ENCODE measurements around the gene CITED1.
A peak's percentile ranks its signal among the peaks of the same experiment; 100 is the strongest.

Gene CITED1

GRCh38 chrX:72308209-72308565, 2.5 kb upstream of the CITED1 start:
- H3K79me2 ChIP-seq (ENCODE audit: insufficient read depth, low read length), result no peaks in the 10 kb centered on the region
- H3K9me2 ChIP-seq (replicated peaks; ENCODE audit: insufficient read depth, low read length), result no peaks in the 10 kb centered on the region
- no peak overlapping the region for H3K9ac ChIP-seq (ENCODE audit: low read length)
- no peaks in the 10 kb centered on the region for H3F3A ChIP-seq (ENCODE audit: insufficient read depth)
- H4K20me1 ChIP-seq (ENCODE audit: low read depth, low read length), result no peaks in the 10 kb centered on the region
- H3K36me3 ChIP-seq (ENCODE audit: low read length), result no peaks in the 10 kb centered on the region
- H2AFZ ChIP-seq (ENCODE audit: low read depth, low read length, severe bottlenecking), result no peak overlapping the region
- H3K27me3 ChIP-seq (ENCODE audit: low read length), result no peaks in the 10 kb centered on the region
- no peaks in the 10 kb centered on the region for H3K9me3 ChIP-seq (ENCODE audit: insufficient read depth, low read length)
- TF ChIP-seq EZH2phosphoT487 (conservative IDR thresholded peaks at IDR 0.05; ENCODE audit: low read length) (no peak), CTCF (IDR thresholded peaks at IDR 0.05; ENCODE audit: insufficient read depth, low read length, poor library complexity, severe bottlenecking) (no peak)
- H3K4me2 ChIP-seq (ENCODE audit: low read depth, low read length, poor library complexity, severe bottlenecking), result peak overlapping the region; percentile 34
- no peak overlapping the region for H3K27ac ChIP-seq (ENCODE audit: low read depth, low read length)
- H3K4me3 ChIP-seq (ENCODE audit: insufficient read depth, low read length, poor library complexity, severe bottlenecking), result no peak overlapping the region

- no peaks in the 10 kb centered on the region for H3K9me3 ChIP-seq (ENCODE audit: insufficient read depth, low read length)
- no peak overlapping the region for H3K4me3 ChIP-seq (ENCODE audit: insufficient read depth, low read length, poor library complexity, severe bottlenecking)
- no peak overlapping the region for H2AFZ ChIP-seq (ENCODE audit: low read depth, low read length, severe bottlenecking)
- no peaks in the 10 kb centered on the region for H3K36me3 ChIP-seq (ENCODE audit: low read length)
- no peak overlapping the region for H3K27ac ChIP-seq (ENCODE audit: low read depth, low read length)
- no peaks in the 10 kb centered on the region for H3F3A ChIP-seq (ENCODE audit: insufficient read depth)
- H3K9me2 ChIP-seq (replicated peaks; ENCODE audit: insufficient read depth, low read length), result no peaks in the 10 kb centered on the region
- H3K27me3 ChIP-seq (ENCODE audit: low read length), result no peaks in the 10 kb centered on the region
- no peak overlapping the region for H3K9ac ChIP-seq (ENCODE audit: low read length)
- no peak for TF ChIP-seq CTCF (IDR thresholded peaks at IDR 0.05; ENCODE audit: insufficient read depth, low read length, poor library complexity, severe bottlenecking)
- TF ChIP-seq EZH2phosphoT487 (conservative IDR thresholded peaks at IDR 0.05; ENCODE audit: low read length), result no peak
- no peaks in the 10 kb centered on the region for H4K20me1 ChIP-seq (ENCODE audit: low read depth, low read length)
- no peak overlapping the region for H3K4me2 ChIP-seq (ENCODE audit: low read depth, low read length, poor library complexity, severe bottlenecking)
- H3K79me2 ChIP-seq (ENCODE audit: insufficient read depth, low read length), result no peaks in the 10 kb centered on the region
Measured at GRCh38 chrX:72307646-72308051, 1.9 kb upstream of the CITED1 start.

- no peaks in the 10 kb centered on the region for H3K36me3 ChIP-seq (ENCODE audit: low read length)
- H3K9ac ChIP-seq (ENCODE audit: low read length), result no peak overlapping the region
- H3K27me3 ChIP-seq (ENCODE audit: low read length), result no peaks in the 10 kb centered on the region
- H4K20me1 ChIP-seq (ENCODE audit: low read depth, low read length), result no peaks in the 10 kb centered on the region
- peak overlapping the region; percentile 62 for H3K4me2 ChIP-seq (ENCODE audit: low read depth, low read length, poor library complexity, severe bottlenecking)
- peak overlapping the region; percentile 42 for H3K4me3 ChIP-seq (ENCODE audit: insufficient read depth, low read length, poor library complexity, severe bottlenecking)
- H2AFZ ChIP-seq (ENCODE audit: low read depth, low read length, severe bottlenecking), result no peak overlapping the region
- no peaks in the 10 kb centered on the region for H3K9me2 ChIP-seq (replicated peaks; ENCODE audit: insufficient read depth, low read length)
- H3K79me2 ChIP-seq (ENCODE audit: insufficient read depth, low read length), result no peaks in the 10 kb centered on the region
- no peak overlapping the region for H3K27ac ChIP-seq (ENCODE audit: low read depth, low read length)
- no peaks in the 10 kb centered on the region for H3F3A ChIP-seq (ENCODE audit: insufficient read depth)
- H3K9me3 ChIP-seq (ENCODE audit: insufficient read depth, low read length), result no peaks in the 10 kb centered on the region
- no peak for TF ChIP-seq CTCF (IDR thresholded peaks at IDR 0.05; ENCODE audit: insufficient read depth, low read length, poor library complexity, severe bottlenecking)
- TF ChIP-seq EZH2phosphoT487 (conservative IDR thresholded peaks at IDR 0.05; ENCODE audit: low read length), result no peak
Measured at GRCh38 chrX:72306851-72307645, 1.3 kb upstream of the CITED1 start.
